ENCODE data around the gene MTHFS.

The MTHFS gene

GRCh38 chr15:79815468-79815867 lies 81.3 kb downstream of the MTHFS start:
- peak; percentile 38 for DNase-seq (ENCODE audit: low spot score)

GRCh38 chr15:79812541-79812940 lies 84.3 kb downstream of the MTHFS start:
- DNase-seq (ENCODE audit: low spot score), result no peak

GRCh38 chr15:79811406-79812405 lies 85.1 kb downstream of the MTHFS start:
- DNase-seq (ENCODE audit: low spot score), result peak; percentile 11

- no peak for DNase-seq (ENCODE audit: low spot score)
Observed at GRCh38 chr15:79804838-79805237, 92.0 kb downstream of the MTHFS start.

- DNase-seq (ENCODE audit: low spot score), result no peak
Observed at GRCh38 chr15:79798311-79798710, 98.5 kb downstream of the MTHFS start.
